Natural killer cell (primary cell): ENCODE data around the gene ELMO1. TPM values are rescaled to one million over a fixed set of nuclear protein-coding genes. Genes with fewer than 3 reads are reported as not detected.
A peak's percentile ranks its signal among the peaks of the same experiment; 100 is the strongest.

Experiments
- ATAC-seq, 3 donors: fragments of 150-1000 bp in 2 of 3; fragments of 200-7000 bp in 1 of 3; cut with Tn5 transposase; 1 replicate in 1 of 3; 2 replicates in 2 of 3; pipeline ENCODE4 v1.10.0; 2021; ENCODE audit warnings: mild to moderate bottlenecking in 2 of 3, moderate library complexity in 2 of 3
- DNase-seq, 2 donors: peaks; one replicate each; pipeline versions ENCODE4 v3.0.0 to v3.0.0-alpha.2; 2013 to 2021; ENCODE audit warnings: mixed read lengths in 1 of 2
- H3K27ac ChIP-seq: one replicate; pipeline ENCODE4 v1.5.1; 2013; ENCODE audit warnings: mild to moderate bottlenecking, low read length
- H3K27me3 ChIP-seq: one replicate; pipeline ENCODE4 v1.6.1; 2013; ENCODE audit warnings: low read length; ENCODE audit not compliant: control insufficient read depth, insufficient read depth
- H3K36me3 ChIP-seq: one replicate; pipeline ENCODE4 v1.6.1; 2013; ENCODE audit warnings: low read length; ENCODE audit not compliant: control insufficient read depth, insufficient read depth
- H3K4me1 ChIP-seq: one replicate; pipeline ENCODE4 v1.6.1; 2013; ENCODE audit warnings: low read length; ENCODE audit not compliant: control insufficient read depth, insufficient read depth
- H3K4me3 ChIP-seq: one replicate; pipeline ENCODE4 v1.5.1; 2013; ENCODE audit warnings: low read length
- H3K9me3 ChIP-seq: one replicate; pipeline ENCODE4 v1.6.1; 2013; ENCODE audit warnings: low read length; ENCODE audit not compliant: control insufficient read depth, insufficient read depth
- H3K27ac Mint-ChIP-seq, 2 donors: one replicate each; pipeline ENCODE4 v1.8.0; 2022; ENCODE audit warnings: mild to moderate bottlenecking in 2 of 2, mixed read lengths in 2 of 2, moderate library complexity in 1 of 2
- H3K27me3 Mint-ChIP-seq, 2 donors: one replicate each; pipeline ENCODE4 v1.8.0; 2022; ENCODE audit warnings: low read depth in 2 of 2, mixed read lengths in 2 of 2
- H3K36me3 Mint-ChIP-seq: one replicate; pipeline ENCODE4 v1.8.0; 2022; ENCODE audit warnings: mixed read lengths
- H3K4me1 Mint-ChIP-seq, 2 donors: one replicate each; pipeline ENCODE4 v1.8.0; 2022; ENCODE audit warnings: mixed read lengths in 2 of 2
- H3K4me3 Mint-ChIP-seq: one replicate; pipeline ENCODE4 v1.8.0; 2022; ENCODE audit warnings: mild to moderate bottlenecking, moderate library complexity, mixed read lengths
- H3K9me3 Mint-ChIP-seq, 2 donors: one replicate each; pipeline ENCODE4 v1.8.0; 2022; ENCODE audit warnings: mixed read lengths in 2 of 2
- WGBS: methylation state at CpG from one replicate; pipeline ENCODE4 v1.1.7; 2013; ENCODE audit warnings: missing lambda C conversion rate; ENCODE audit not compliant: insufficient coverage; 5-methylcytosine and 5-hydroxymethylcytosine counted together
- intact Hi-C: fragments of 100-400 bp; cut with micrococcal nuclease; formaldehyde crosslinking; loops from one replicate; pipeline ENCODE4 v1.14.2; 2022
- total RNA-seq, 4 donors: library from RNA; stranded (reverse); fragments of 120-200 nt in 1 of 4; gene quantifications; one replicate each; pipeline versions ENCODE4 v1.2.3 to v1.2.4, GENCODE V29; 2013 to 2022
- TF ChIP-seq, protein P1 (sequence below): fragments of 200-600 bp; IDR thresholded peaks from one replicate; pipeline ENCODE4 v1.8.0; 2022; ENCODE audit warnings: antibody characterized with exemption

Gene ELMO1
- total RNA-seq, 3 donors from 2014 or later (not counting 1 experiment from before 2014, with no cell fraction given) = 127 to 147 (median 130) TPM

DNA sequence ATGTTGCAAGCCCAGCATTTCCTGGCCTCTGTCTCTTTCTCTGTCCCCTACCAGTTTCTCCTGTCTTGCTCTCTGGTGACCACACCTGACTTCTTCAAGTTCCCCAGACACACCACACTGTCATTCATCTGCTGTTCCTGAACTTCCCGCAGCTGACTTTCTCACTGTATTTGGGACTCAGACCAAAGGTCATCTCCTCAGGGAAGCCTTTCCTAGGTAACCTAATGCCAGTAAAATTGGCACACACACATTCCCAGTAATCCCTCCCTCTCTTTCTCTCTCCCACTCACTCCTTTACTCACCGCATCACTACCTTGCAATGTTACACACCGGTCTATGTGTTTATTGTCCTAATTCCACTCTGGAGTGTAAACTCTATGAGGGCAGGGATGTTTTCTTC is 81.7 kb downstream of the ELMO1 start:
- Mint-ChIP-seq H3K4me1 (peaks cover 50 to 63% of the 10 kb centered on the region in 2 donors), H3K9me3 (no peaks in the 10 kb centered on the region), H3K27ac (no peak overlapping the region), H3K27me3 (peaks cover 46 to 86% of the 10 kb centered on the region in 2 donors), H3K36me3 (peaks cover 8% of the 10 kb centered on the region), H3K4me3 (no peak overlapping the region)
- H3K27ac ChIP-seq = no peak overlapping the region
- no peak overlapping the region for H3K4me3 ChIP-seq
- no peak for ATAC-seq
- no peaks in the 10 kb centered on the region for H3K9me3 ChIP-seq
- TF ChIP-seq, protein P1, sequence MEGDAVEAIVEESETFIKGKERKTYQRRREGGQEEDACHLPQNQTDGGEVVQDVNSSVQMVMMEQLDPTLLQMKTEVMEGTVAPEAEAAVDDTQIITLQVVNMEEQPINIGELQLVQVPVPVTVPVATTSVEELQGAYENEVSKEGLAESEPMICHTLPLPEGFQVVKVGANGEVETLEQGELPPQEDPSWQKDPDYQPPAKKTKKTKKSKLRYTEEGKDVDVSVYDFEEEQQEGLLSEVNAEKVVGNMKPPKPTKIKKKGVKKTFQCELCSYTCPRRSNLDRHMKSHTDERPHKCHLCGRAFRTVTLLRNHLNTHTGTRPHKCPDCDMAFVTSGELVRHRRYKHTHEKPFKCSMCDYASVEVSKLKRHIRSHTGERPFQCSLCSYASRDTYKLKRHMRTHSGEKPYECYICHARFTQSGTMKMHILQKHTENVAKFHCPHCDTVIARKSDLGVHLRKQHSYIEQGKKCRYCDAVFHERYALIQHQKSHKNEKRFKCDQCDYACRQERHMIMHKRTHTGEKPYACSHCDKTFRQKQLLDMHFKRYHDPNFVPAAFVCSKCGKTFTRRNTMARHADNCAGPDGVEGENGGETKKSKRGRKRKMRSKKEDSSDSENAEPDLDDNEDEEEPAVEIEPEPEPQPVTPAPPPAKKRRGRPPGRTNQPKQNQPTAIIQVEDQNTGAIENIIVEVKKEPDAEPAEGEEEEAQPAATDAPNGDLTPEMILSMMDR = no peak
- H3K36me3 ChIP-seq = no peaks in the 10 kb centered on the region
- peaks cover 12% of the 10 kb centered on the region for H3K27me3 ChIP-seq
- H3K4me1 ChIP-seq = peaks cover 8% of the 10 kb centered on the region
- DNase-seq = no peak
- intact Hi-C loops = no loop called here
- 99% methylated on average over 3 of the region's 3 CpGs for WGBS

GRCh38 chr7:37366445-37366844 is 82.2 kb downstream of the ELMO1 start:
- H3K27me3 Mint-ChIP-seq = peaks cover 46 to 90% of the 10 kb centered on the region in 2 donors
- intact Hi-C loops = no loop called here
- no peak overlapping the region for H3K27ac Mint-ChIP-seq
- Histone ChIP-seq H3K36me3 (no peaks in the 10 kb centered on the region), H3K4me3 (no peak overlapping the region), H3K27ac (no peak overlapping the region), H3K27me3 (peaks cover 12% of the 10 kb centered on the region), H3K9me3 (no peaks in the 10 kb centered on the region), H3K4me1 (peaks cover 8% of the 10 kb centered on the region)
- DNase-seq (no peak), ATAC-seq (no peak)
- no peak overlapping the region for H3K4me3 Mint-ChIP-seq
- TF ChIP-seq, protein P1 = no peak
- H3K9me3 Mint-ChIP-seq = no peaks in the 10 kb centered on the region
- 67% methylated on average over 3 of the region's 3 CpGs for WGBS
- H3K4me1 Mint-ChIP-seq = peaks cover 53 to 68% of the 10 kb centered on the region in 2 donors
- peaks cover 8% of the 10 kb centered on the region for H3K36me3 Mint-ChIP-seq

DNA sequence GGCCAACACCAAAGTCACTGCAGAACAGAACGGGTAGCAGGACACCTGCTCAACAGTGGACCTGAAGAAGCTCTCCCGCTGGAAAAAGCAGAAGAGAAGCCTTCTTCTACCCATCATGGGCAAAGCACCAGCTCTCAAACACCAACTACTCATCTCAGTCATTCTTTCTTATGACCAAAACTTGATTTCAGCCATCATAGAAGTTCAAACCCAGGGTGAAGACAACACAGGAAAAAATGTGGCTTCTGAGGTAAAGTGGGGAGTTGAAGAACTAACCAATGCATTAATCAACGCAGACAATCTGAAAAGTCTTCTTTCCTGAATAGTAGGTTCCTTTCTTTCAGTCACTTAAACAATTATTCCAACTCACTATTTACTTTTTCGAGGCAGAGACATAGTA is 83.3 kb downstream of the ELMO1 start:
- no peaks in the 10 kb centered on the region for H3K9me3 ChIP-seq
- WGBS = 58% methylated on average over 2 of the region's 4 CpGs
- TF ChIP-seq, protein P1 = no peak
- peak in 1 of 2 donors; percentile 25 for DNase-seq
- no peak overlapping the region for H3K27ac ChIP-seq
- H3K4me1 ChIP-seq = peaks cover 8% of the 10 kb centered on the region
- Mint-ChIP-seq H3K27me3 (peaks cover 44 to 85% of the 10 kb centered on the region in 2 donors), H3K9me3 (no peaks in the 10 kb centered on the region), H3K36me3 (peaks cover 7% of the 10 kb centered on the region), H3K27ac (no peak overlapping the region), H3K4me1 (peaks cover 57 to 75% of the 10 kb centered on the region in 2 donors), H3K4me3 (no peak overlapping the region)
- no peaks in the 10 kb centered on the region for H3K36me3 ChIP-seq
- H3K27me3 ChIP-seq = peaks cover 12% of the 10 kb centered on the region
- H3K4me3 ChIP-seq = no peak overlapping the region
- peak; percentile 62 to 85 (median 64) for ATAC-seq
- intact Hi-C loops = no loop called here

DNA sequence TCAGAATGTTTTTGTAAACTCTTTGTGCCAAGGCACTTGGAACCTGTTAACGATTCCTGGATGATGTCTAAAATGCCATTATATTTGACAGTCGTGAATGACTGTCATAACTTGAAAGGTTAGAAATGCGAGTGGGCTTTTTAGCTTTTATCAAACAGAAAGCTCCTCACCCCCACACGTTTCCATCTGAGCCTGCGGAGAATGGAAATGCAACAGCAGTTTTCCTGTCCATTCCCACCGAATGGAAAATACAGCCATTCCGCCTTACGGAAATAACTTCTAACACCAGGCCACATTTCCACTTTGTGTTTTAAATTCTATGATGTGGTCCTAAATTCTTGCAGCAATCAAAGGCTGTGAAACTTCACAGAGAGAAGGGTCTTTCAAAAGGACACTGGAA is 83.8 kb downstream of the ELMO1 start:
- no peak overlapping the region for H3K4me3 Mint-ChIP-seq
- H3K4me1 Mint-ChIP-seq = peaks cover 58 to 81% of the 10 kb centered on the region in 2 donors

More for the DNA sequence above, 83.8 kb downstream of the ELMO1 start:
- 79% methylated on average over 8 of the region's 8 CpGs for WGBS
- no peaks in the 10 kb centered on the region for H3K9me3 ChIP-seq
- DNase-seq (no peak), ATAC-seq (no peak)
- Mint-ChIP-seq H3K36me3 (peaks cover 1% of the 10 kb centered on the region), H3K27me3 (peaks cover 38 to 80% of the 10 kb centered on the region in 2 donors), H3K27ac (no peak overlapping the region), H3K9me3 (no peaks in the 10 kb centered on the region)
- H3K4me1 ChIP-seq = peaks cover 8% of the 10 kb centered on the region
- no peaks in the 10 kb centered on the region for H3K36me3 ChIP-seq
- intact Hi-C loops = no loop called here
- H3K4me3 ChIP-seq = no peak overlapping the region
- TF ChIP-seq, protein P1 = no peak
- H3K27ac ChIP-seq = no peak overlapping the region
- H3K27me3 ChIP-seq = peaks cover 12% of the 10 kb centered on the region
